H9 (cell line): ENCODE results near the gene C11orf21. TPM values are rescaled to one million over a fixed set of nuclear protein-coding genes. Genes with fewer than 3 reads are reported as not detected.

Source experiments
- DNase-seq: peaks from one replicate; pipeline ENCODE4 v3.0.0-alpha.2; 2017
- H2AFZ ChIP-seq: one replicate; pipeline ENCODE4 v1.6.1; 2013; ENCODE audit warnings: mild to moderate bottlenecking, low read length, control low read depth, moderate library complexity
- H2AK5ac ChIP-seq: 2 replicates; pipeline ENCODE4 v1.6.1; 2013; ENCODE audit warnings: low read length, control low read depth, mixed read lengths; ENCODE audit not compliant: insufficient read length
- H2BK120ac ChIP-seq: one replicate; pipeline ENCODE4 v1.6.1; 2013; ENCODE audit warnings: low read depth, mild to moderate bottlenecking, low read length, control low read depth, inconsistent platforms; ENCODE audit not compliant: poor library complexity, severe bottlenecking
- H2BK12ac ChIP-seq: 2 replicates; pipeline ENCODE4 v1.6.1; 2013; ENCODE audit warnings: low read length, control low read depth, mixed read lengths, low read depth; ENCODE audit not compliant: insufficient read length
- H2BK15ac ChIP-seq: 2 replicates; pipeline ENCODE4 v1.6.1; 2013; ENCODE audit warnings: low read depth, low read length, control low read depth
- H2BK20ac ChIP-seq: one replicate; pipeline ENCODE4 v1.6.1; 2013; ENCODE audit warnings: low read depth, mild to moderate bottlenecking, low read length, control low read depth, inconsistent platforms; ENCODE audit not compliant: poor library complexity, severe bottlenecking
- H2BK5ac ChIP-seq: 2 replicates; pipeline ENCODE4 v1.6.1; 2013; ENCODE audit warnings: low read length, control low read depth, mixed read lengths; ENCODE audit not compliant: insufficient read length
- H3K14ac ChIP-seq: 2 replicates; pipeline ENCODE4 v1.6.1; 2013; ENCODE audit warnings: low read length, control low read depth; ENCODE audit not compliant: insufficient read depth
- H3K18ac ChIP-seq: 2 replicates; pipeline ENCODE4 v1.6.1; 2013; ENCODE audit warnings: low read depth, mild to moderate bottlenecking, mixed read lengths, low read length, control low read depth; ENCODE audit not compliant: insufficient read length
- H3K23ac ChIP-seq: 2 replicates; pipeline ENCODE4 v1.6.1; 2013; ENCODE audit warnings: low read length, control low read depth, mixed read lengths, low read depth; ENCODE audit not compliant: insufficient read length
- H3K23me2 ChIP-seq: 2 replicates; pipeline ENCODE4 v1.6.1; 2013; ENCODE audit warnings: low read depth, mild to moderate bottlenecking, mixed read lengths, low read length, control low read depth; ENCODE audit not compliant: insufficient read length, poor library complexity, severe bottlenecking
- H3K27ac ChIP-seq: 2 replicates; pipeline ENCODE4 v1.5.1; 2013; ENCODE audit warnings: low read length, control low read depth, mixed read lengths, low read depth; ENCODE audit not compliant: insufficient read length
- H3K27me3 ChIP-seq: 2 replicates; pipeline ENCODE4 v1.6.1; 2013; ENCODE audit warnings: low read length, control low read depth, inconsistent platforms; ENCODE audit not compliant: insufficient read depth
- H3K4ac ChIP-seq: 2 replicates; pipeline ENCODE4 v1.6.1; 2013; ENCODE audit warnings: low read depth, mild to moderate bottlenecking, control low read depth, inconsistent platforms, low read length, moderate library complexity
- H3K4me1 ChIP-seq: 2 replicates; pipeline ENCODE4 v1.6.1; 2013; ENCODE audit warnings: low read length, control low read depth, inconsistent platforms; ENCODE audit not compliant: insufficient read depth
- H3K4me2 ChIP-seq: 2 replicates; pipeline ENCODE4 v1.6.1; 2013; ENCODE audit warnings: low read length, control low read depth, mixed read lengths; ENCODE audit not compliant: insufficient read length, insufficient read depth
- H3K56ac ChIP-seq: 2 replicates; pipeline ENCODE4 v1.6.1; 2013; ENCODE audit warnings: low read depth, mild to moderate bottlenecking, mixed read lengths, low read length, control low read depth; ENCODE audit not compliant: insufficient read length
- H3K79me1 ChIP-seq: 2 replicates; pipeline ENCODE4 v1.6.1; 2013; ENCODE audit warnings: low read depth, mild to moderate bottlenecking, moderate library complexity, low read length, control low read depth, inconsistent platforms; ENCODE audit not compliant: insufficient read depth, poor library complexity, severe bottlenecking
- H3K79me2 ChIP-seq: 2 replicates; pipeline ENCODE4 v1.6.1; 2013; ENCODE audit warnings: low read length, control low read depth, inconsistent platforms; ENCODE audit not compliant: insufficient read depth
- H3K9ac ChIP-seq: 2 replicates; pipeline ENCODE4 v1.6.1; 2013; ENCODE audit warnings: low read length, control low read depth, mixed read lengths; ENCODE audit not compliant: insufficient read length; ENCODE audit errors: extremely low read depth
- H3K9me3 ChIP-seq: one replicate; pipeline ENCODE4 v1.6.1; 2013; ENCODE audit warnings: low read depth, low read length, inconsistent platforms; ENCODE audit not compliant: control insufficient read depth
- H3T11ph ChIP-seq: one replicate; pipeline ENCODE4 v1.6.1; 2013; ENCODE audit warnings: mild to moderate bottlenecking, low read length, control low read depth, inconsistent platforms
- H4K20me1 ChIP-seq: one replicate; pipeline ENCODE4 v1.6.1; 2013; ENCODE audit not compliant: control insufficient read depth, insufficient read length, insufficient read depth
- H4K5ac ChIP-seq: 2 replicates; pipeline ENCODE4 v1.6.1; 2013; ENCODE audit warnings: low read depth, mild to moderate bottlenecking, mixed read lengths, low read length, control low read depth; ENCODE audit not compliant: insufficient read length
- H4K8ac ChIP-seq: replicated peaks from 2 replicates; pipeline ENCODE4 v1.6.1; 2013; ENCODE audit warnings: low read length, control low read depth, mixed read lengths, low read depth; ENCODE audit not compliant: insufficient read length
- H4K91ac ChIP-seq: 2 replicates; pipeline ENCODE4 v1.6.1; 2013; ENCODE audit warnings: low read depth, mild to moderate bottlenecking, moderate library complexity, mixed read lengths, low read length, control low read depth; ENCODE audit not compliant: insufficient read length
- H3K27ac Mint-ChIP-seq, 3 experiments: 2 replicates in 2 of 3; 3 replicates in 1 of 3; pipeline ENCODE4 v1.8.0; 2020 to 2021; ENCODE audit warnings: mixed read lengths in 3 of 3, mild to moderate bottlenecking in 1 of 3, moderate library complexity in 1 of 3
- H3K27me3 Mint-ChIP-seq: 2 replicates; pipeline ENCODE4 v1.8.0; 2021; ENCODE audit warnings: low read depth, mild to moderate bottlenecking, moderate library complexity, mixed read lengths
- H3K36me3 Mint-ChIP-seq, 3 experiments: 2 replicates in 2 of 3; 3 replicates in 1 of 3; pipeline ENCODE4 v1.8.0; 2020 to 2021; ENCODE audit warnings: low read depth in 3 of 3, mixed read lengths in 3 of 3; ENCODE audit not compliant: insufficient read depth in 1 of 3
- H3K4me1 Mint-ChIP-seq, 2 experiments: 2 replicates each; pipeline ENCODE4 v1.8.0; 2020; ENCODE audit warnings: mixed read lengths in 2 of 2
- H3K4me3 Mint-ChIP-seq, 2 experiments: 2 replicates in 1 of 2; 3 replicates in 1 of 2; pipeline ENCODE4 v1.8.0; 2020 to 2021; ENCODE audit warnings: mild to moderate bottlenecking in 2 of 2, mixed read lengths in 2 of 2, moderate library complexity in 1 of 2
- H3K9me3 Mint-ChIP-seq, 2 experiments: 2 replicates in 1 of 2; 3 replicates in 1 of 2; pipeline ENCODE4 v1.8.0; 2020; ENCODE audit warnings: mild to moderate bottlenecking in 2 of 2, mixed read lengths in 2 of 2, moderate library complexity in 1 of 2
- CTCF ChIP-seq: fragments of 200-600 bp; sonication (generic); conservative IDR thresholded peaks from 3 replicates; pipeline ENCODE4 v1.8.0; 2021; ENCODE audit warnings: antibody characterized with exemption, mild to moderate bottlenecking
- WGBS: extraction: QIAGEN DNeasy Blood & Tissue Kit; methylation state at CpG from one replicate; pipeline ENCODE4 v1.1.7; 2013; ENCODE audit warnings: missing lambda C conversion rate, low lambda C conversion rate, mixed read lengths; ENCODE audit not compliant: insufficient read length; ENCODE audit errors: extremely low coverage; 5-methylcytosine and 5-hydroxymethylcytosine counted together
- total RNA-seq: library from RNA; stranded (reverse); gene quantifications from 2 replicates; pipeline ENCODE4 v1.2.1, GENCODE V29; 2021

The C11orf21 gene
- total RNA-seq, 1 experiment from 2014 or later = not detected

- Histone ChIP-seq H4K20me1 (no peaks in the 10 kb centered on the region), H3K4ac (no peak overlapping the region), H3K9ac (no peak overlapping the region), H2AK5ac (no peak overlapping the region), H3K79me1 (no peaks in the 10 kb centered on the region), H3K23ac (no peak overlapping the region), H2BK12ac (no peak overlapping the region), H3T11ph (no peak overlapping the region), H4K5ac (no peak overlapping the region), H3K4me1 (no peaks in the 10 kb centered on the region), H3K9me3 (peaks cover 5% of the 10 kb centered on the region), H3K14ac (no peak overlapping the region), H3K4me2 (no peak overlapping the region), H3K27ac (no peak overlapping the region), H3K79me2 (no peaks in the 10 kb centered on the region), H4K8ac (no peak overlapping the region), H4K91ac (no peak overlapping the region), H2BK5ac (no peak overlapping the region), H3K23me2 (no peaks in the 10 kb centered on the region), H3K27me3 (no peaks in the 10 kb centered on the region), H2BK20ac (no peak overlapping the region), H2BK120ac (no peak overlapping the region), H3K56ac (no peak overlapping the region), H2AFZ (no peak overlapping the region), H2BK15ac (no peak overlapping the region), H3K18ac (no peak overlapping the region)
- Mint-ChIP-seq H3K4me1 (peaks cover 11 to 14% of the 10 kb centered on the region in 2 experiments; a peak in 3 of 4 replicates), H3K27me3 (peaks cover 44% of the 10 kb centered on the region), H3K27ac (peak overlapping the region in 1 of 3 experiments; percentile 76; a peak in 1 of 7 replicates), H3K36me3 (peaks cover 9 to 18% (median 11%) of the 10 kb centered on the region in 3 experiments; a peak in 6 of 7 replicates), H3K9me3 (peaks cover 18 to 26% of the 10 kb centered on the region in 2 experiments), H3K4me3 (no peak overlapping the region)
- no peak for DNase-seq
- TF ChIP-seq CTCF = no peak
- no CpG with 5 or more reads among the region's 11 CpGs for WGBS
Observed at GRCh38 chr11:2328021-2328420, 26.3 kb upstream of the C11orf21 start.
